ENCODE results near the gene BACE1.
"Not testable (repeated sequence)": the region's sequence is repeated elsewhere in the genome, so short reads cannot be mapped to it uniquely, and the experiment has no call there.

Gene BACE1

GRCh38 chr11:117273550-117274289 lies 42.3 kb downstream of the BACE1 start:
- peak; percentile 66 for DNase-seq (ENCODE audit: low read depth)

- DNase-seq (ENCODE audit: low read depth) = not testable (repeated sequence)
These were observed 43.9 kb downstream of the BACE1 start for GRCh38 chr11:117272175-117272574.

- DNase-seq (ENCODE audit: low read depth) = no peak
These were observed 44.8 kb downstream of the BACE1 start for GRCh38 chr11:117271208-117271607.

GRCh38 chr11:117269856-117270255 lies 46.2 kb downstream of the BACE1 start:
- no peak for DNase-seq (ENCODE audit: low read depth)

- no peak for DNase-seq (ENCODE audit: low read depth)
These were observed 50.3 kb downstream of the BACE1 start for GRCh38 chr11:117265745-117266144.

- DNase-seq (ENCODE audit: low read depth) = not testable (repeated sequence)
These were observed 51.3 kb downstream of the BACE1 start for GRCh38 chr11:117264624-117265323.

- DNase-seq (ENCODE audit: low read depth) = no peak
These were observed 56.6 kb downstream of the BACE1 start for GRCh38 chr11:117259417-117259816.

- DNase-seq (ENCODE audit: low read depth) = no peak
These were observed 57.5 kb downstream of the BACE1 start for GRCh38 chr11:117258576-117258975.

- DNase-seq (ENCODE audit: low read depth) = no peak
These were observed 59.5 kb downstream of the BACE1 start for GRCh38 chr11:117256573-117256972.

- DNase-seq (ENCODE audit: low read depth) = no peak
These were observed 60.1 kb downstream of the BACE1 start for GRCh38 chr11:117255966-117256365.

- no peak for DNase-seq (ENCODE audit: low read depth)
These were observed 64.5 kb downstream of the BACE1 start for GRCh38 chr11:117251506-117251905.

GRCh38 chr11:117249571-117249970 lies 66.5 kb downstream of the BACE1 start:
- no peak for DNase-seq (ENCODE audit: low read depth)

GRCh38 chr11:117248341-117248740 lies 67.7 kb downstream of the BACE1 start:
- no peak for DNase-seq (ENCODE audit: low read depth)

GRCh38 chr11:117239295-117239694 lies 76.8 kb downstream of the BACE1 start:
- DNase-seq (ENCODE audit: low read depth) = peak; percentile 85

- no peak for DNase-seq (ENCODE audit: low read depth)
These were observed 77.8 kb downstream of the BACE1 start for GRCh38 chr11:117238221-117238620.

Measured in stromal cell of bone marrow (primary cell).